ENCODE results near the gene PRXL2B.

The PRXL2B gene

DNA sequence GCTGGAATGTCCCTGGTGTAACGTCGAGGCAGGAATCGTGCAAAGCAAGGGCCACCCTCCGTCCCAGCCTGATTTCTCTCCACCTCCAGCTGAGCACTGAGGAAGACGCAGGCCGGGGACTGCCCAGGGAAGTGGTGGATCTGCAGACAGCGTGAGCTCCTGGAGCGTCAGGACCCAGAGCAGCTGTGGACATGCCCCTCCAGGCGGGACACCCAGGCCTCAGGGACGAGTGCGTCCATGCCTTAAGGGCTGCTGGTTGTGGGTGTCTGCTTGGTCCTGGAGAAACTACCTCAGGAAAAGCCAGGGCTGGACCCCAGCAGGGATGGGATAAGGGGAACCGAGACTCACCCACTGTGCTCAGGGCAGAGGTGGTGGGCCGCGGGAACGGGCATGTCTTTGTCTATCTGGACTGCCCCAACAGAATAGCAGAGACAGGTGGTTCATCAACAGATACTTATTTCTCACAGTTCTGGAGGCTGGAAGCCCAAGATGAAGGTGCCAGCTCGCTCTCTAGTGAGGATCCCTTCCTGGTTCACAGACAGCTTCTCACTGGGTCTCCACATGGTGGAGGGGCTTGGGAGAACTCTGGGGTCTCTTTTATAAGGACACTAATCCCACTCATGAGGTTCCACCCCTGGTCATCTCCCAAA is 52.0 kb downstream of the PRXL2B start:
- no peak for DNase-seq

DNA sequence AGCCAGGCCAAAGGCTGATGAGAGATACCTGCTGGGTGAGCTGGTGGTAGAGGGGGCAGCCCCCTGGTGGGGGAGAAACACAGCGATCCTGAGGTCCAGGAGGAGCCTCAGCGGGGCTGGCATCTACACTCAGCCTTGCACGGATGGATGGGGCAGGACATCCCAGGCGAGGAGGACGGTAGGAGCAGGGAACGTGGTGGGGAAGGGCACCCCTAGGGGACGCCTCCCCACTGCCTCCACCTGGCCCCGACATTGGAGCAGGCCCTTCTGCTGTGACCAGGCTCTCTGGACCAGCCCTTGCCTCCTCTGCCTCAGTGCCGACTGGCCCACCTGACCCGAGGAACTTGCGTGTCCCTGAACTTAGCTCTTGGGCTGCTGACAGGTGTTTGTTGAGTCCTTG is 52.6 kb downstream of the PRXL2B start:
- DNase-seq = no peak

DNA sequence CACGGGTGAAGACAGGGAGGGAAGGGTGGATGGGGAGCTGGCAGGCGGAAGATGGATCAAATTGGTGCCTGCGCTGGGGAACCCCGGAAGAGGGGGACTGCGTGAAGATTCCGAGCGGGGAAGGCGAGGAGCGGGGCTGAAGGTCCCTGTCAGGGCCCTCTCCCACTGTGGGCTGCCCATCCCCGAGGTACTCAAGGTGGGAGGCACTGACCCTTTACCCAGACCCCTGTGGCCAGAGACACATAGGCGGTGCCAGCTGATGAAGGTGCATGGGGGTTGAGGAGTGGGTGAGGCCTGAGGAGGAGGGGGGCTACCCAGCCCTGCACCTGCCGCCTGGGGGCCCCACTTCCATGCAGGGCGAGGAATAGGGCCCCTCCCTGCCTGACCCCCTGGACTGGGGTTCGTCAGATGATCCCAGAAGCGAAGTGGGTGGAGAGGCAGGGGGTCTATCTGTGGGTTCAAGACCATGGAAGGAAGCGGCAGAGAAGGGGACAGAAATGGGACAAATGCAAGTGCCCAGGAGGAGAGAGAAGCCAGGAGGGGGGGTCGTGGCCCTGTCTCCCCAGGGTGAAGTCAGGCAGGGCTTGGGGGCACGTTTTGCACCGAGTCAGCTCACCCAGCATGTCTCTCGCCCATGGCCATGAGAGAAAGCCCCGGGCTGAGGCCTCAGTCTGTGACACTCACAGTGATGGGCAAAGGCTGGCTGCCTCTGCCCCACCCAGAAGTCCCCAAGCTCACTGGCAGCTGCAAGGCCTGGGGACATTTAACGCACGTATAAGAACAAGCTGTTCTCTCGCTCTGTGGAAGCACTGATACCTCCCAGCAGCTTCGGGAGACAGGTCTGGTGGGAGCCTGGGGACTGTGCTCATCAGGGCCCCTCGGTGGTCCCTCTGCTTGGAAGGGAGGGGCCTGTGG is 53.3 kb downstream of the PRXL2B start:
- DNase-seq = no peak

DNA sequence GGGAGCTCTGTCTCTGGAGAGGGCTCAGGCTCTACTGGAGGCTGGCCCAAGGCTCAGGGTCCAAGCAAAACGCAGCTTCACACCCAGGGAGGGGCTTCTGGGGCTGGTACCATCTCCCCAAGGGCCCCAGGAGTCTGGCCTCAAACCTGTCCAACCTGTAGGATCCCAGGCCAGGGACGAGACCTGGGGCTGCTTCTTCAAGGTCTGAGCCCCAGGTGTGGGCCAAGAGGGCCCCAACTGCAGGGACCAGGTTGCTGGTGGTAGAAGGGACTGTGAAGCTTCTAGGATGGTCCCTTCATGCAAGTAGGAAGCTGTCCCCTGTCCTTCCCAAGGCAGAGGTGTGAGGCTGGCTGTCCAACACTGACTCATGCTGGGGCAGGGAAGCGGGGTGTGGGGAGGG is 54.0 kb downstream of the PRXL2B start:
- no peak for DNase-seq

Measured in activated gamma-delta T cell (primary cell).